HEK293T (cell line): ENCODE data around the gene HYCC2.

ENCODE experiments used
- ARNT ChIP-seq: fragments of 450-650 bp; IDR thresholded peaks from 2 replicates; pipeline ENCODE4 v1.6.1; 2017; ENCODE audit warnings: mild to moderate bottlenecking
- BHLHE40 ChIP-seq: fragments of 450-650 bp; IDR thresholded peaks from 2 replicates; pipeline ENCODE4 v1.6.1; 2016; ENCODE audit warnings: mild to moderate bottlenecking, moderate library complexity, borderline replicate concordance
- ELF4 ChIP-seq: fragments of 450-650 bp; IDR thresholded peaks from 2 replicates; pipeline ENCODE4 v1.6.1; 2017; ENCODE audit warnings: antibody characterized with exemption
- FOXK2 ChIP-seq: fragments of 450-650 bp; IDR thresholded peaks from 2 replicates; pipeline ENCODE4 v1.6.1; 2016; ENCODE audit warnings: mild to moderate bottlenecking
- SUZ12 ChIP-seq: fragments of 450-650 bp; IDR thresholded peaks from 2 replicates; pipeline ENCODE4 v1.6.1; 2016; ENCODE audit warnings: mild to moderate bottlenecking
- TARDBP ChIP-seq: fragments of 450-650 bp; IDR thresholded peaks from 2 replicates; pipeline ENCODE4 v1.6.1; 2016
- ZNF384 ChIP-seq: fragments of 450-650 bp; IDR thresholded peaks from 2 replicates; pipeline ENCODE4 v1.6.1; 2016

- no peak for TF ChIP-seq SUZ12
- TF ChIP-seq ELF4, result no peak
- TF ChIP-seq TARDBP, result no peak
- TF ChIP-seq FOXK2, result no peak
- no peak for TF ChIP-seq ARNT
- TF ChIP-seq ZNF384, result no peak
- TF ChIP-seq BHLHE40, result no peak
Measured at GRCh38 chr2:201108341-201108740, 36.9 kb upstream of the HYCC2 start.
